GM19351 (cell line): ENCODE results near the gene CCHCR1.

Experiments
- ATAC-seq: cut with Tn5 transposase; IDR thresholded peaks from one replicate; pipeline ENCODE4 v1.9.1; 2021; ENCODE audit warnings: mild to moderate bottlenecking, moderate library complexity; ENCODE audit not compliant: unreplicated experiment

Gene CCHCR1

GRCh38 chr6:31132806-31133205, 24.8 kb downstream of the CCHCR1 start:
- no peak for ATAC-seq

- no peak for ATAC-seq
Observed at GRCh38 chr6:31131595-31131994, 26.0 kb downstream of the CCHCR1 start.

- ATAC-seq: no peak
Observed at GRCh38 chr6:31130751-31131150, 26.9 kb downstream of the CCHCR1 start.

- no peak for ATAC-seq
Observed at GRCh38 chr6:31129130-31129529, 28.5 kb downstream of the CCHCR1 start.

- no peak for ATAC-seq
Observed at GRCh38 chr6:31128093-31128676, 29.4 kb downstream of the CCHCR1 start.

GRCh38 chr6:31126396-31127175, 31.0 kb downstream of the CCHCR1 start:
- no peak for ATAC-seq

GRCh38 chr6:31125586-31126363, 31.8 kb downstream of the CCHCR1 start:
- no peak for ATAC-seq

- no peak for ATAC-seq
Observed at GRCh38 chr6:31125162-31125561, 32.4 kb downstream of the CCHCR1 start.

- no peak for ATAC-seq
Observed at GRCh38 chr6:31122791-31123706, 34.6 kb downstream of the CCHCR1 start.

GRCh38 chr6:31121131-31121790, 36.3 kb downstream of the CCHCR1 start:
- ATAC-seq: no peak

GRCh38 chr6:31120151-31120915, 37.3 kb downstream of the CCHCR1 start, which contains the start of gene CDSN:
Gene CDSN, minus strand, starts transcription at chr6:31120446. Its CDS starts 27 bp downstream, at chr6:31120419.
- no peak for ATAC-seq

- ATAC-seq: no peak
Observed at GRCh38 chr6:31118178-31118577, 39.4 kb downstream of the CCHCR1 start.

- ATAC-seq: no peak
Observed at GRCh38 chr6:31116661-31117385, 40.8 kb downstream of the CCHCR1 start.

GRCh38 chr6:31115941-31116560, 41.6 kb downstream of the CCHCR1 start:
- ATAC-seq: no peak

- no peak for ATAC-seq
Observed at GRCh38 chr6:31114970-31115849, 42.4 kb downstream of the CCHCR1 start.

GRCh38 chr6:31114541-31114878, 43.1 kb downstream of the CCHCR1 start, which contains the start of gene PSORS1C1:
Gene PSORS1C1, plus strand, starts transcription at chr6:31114800. Its CDS starts 14,833 bp downstream, at chr6:31129633.
- no peak for ATAC-seq

GRCh38 chr6:31113861-31114540, 43.6 kb downstream of the CCHCR1 start:
- ATAC-seq: no peak
